PC-3 (cell line): ENCODE results near the gene IDS. TPM values are rescaled to one million over a fixed set of nuclear protein-coding genes. Genes with fewer than 3 reads are reported as not detected.
"Not testable (repeated sequence)": the region's sequence is repeated elsewhere in the genome, so short reads cannot be mapped to it uniquely, and the experiment has no call there.

ENCODE experiments used
- ATAC-seq: fragments of 200-7000 bp; cut with Tn5 transposase; 2 replicates; pipeline ENCODE4 v1.9.1; 2020; ENCODE audit warnings: mild to moderate bottlenecking, moderate library complexity
- BruUV-seq: library from RNA; stranded (reverse); fragments of 400-500 nt; replicated peaks from 2 replicates; lab custom pipeline; 2021; lab: Mats Ljungman, UMichigan
- CTCF ChIA-PET: fragments of 300-600 bp; sonication (Branson Sonifier 250); formaldehyde crosslinking; loops from one replicate; lab custom pipeline; 2022; ENCODE audit warnings: antibody characterized with exemption; lab: Charles Lee
- POLR2A ChIA-PET: fragments of 300-600 bp; sonication (Branson Sonifier 250); formaldehyde crosslinking; loops from one replicate; lab custom pipeline; 2022; ENCODE audit warnings: antibody characterized with exemption; ENCODE audit not compliant: unreplicated experiment; lab: Charles Lee
- DNase-seq: peaks from one replicate; pipeline ENCODE4 v3.0.0-alpha.2; 2015
- H2AFZ ChIP-seq: fragments of 300-600 bp; sonication (generic); 2 replicates; pipeline ENCODE4 v1.6.0; 2016; ENCODE audit warnings: antibody characterized with exemption, low read length
- H3F3A ChIP-seq: fragments of 300-600 bp; sonication (generic); one replicate; pipeline ENCODE4 v1.6.0; 2017; ENCODE audit warnings: antibody characterized with exemption, low read length, control low read depth, mild to moderate bottlenecking; ENCODE audit not compliant: unreplicated experiment
- H3K27ac ChIP-seq: fragments of 300-600 bp; sonication (generic); 2 replicates; pipeline ENCODE4 v1.5.1; 2016; ENCODE audit warnings: mild to moderate bottlenecking, low read length
- H3K27me3 ChIP-seq: fragments of 300-600 bp; sonication (generic); 2 replicates; pipeline ENCODE4 v1.6.1; 2016; ENCODE audit warnings: low read length, mixed read lengths
- H3K36me3 ChIP-seq: fragments of 300-600 bp; sonication (generic); 2 replicates; pipeline ENCODE4 v1.6.1; 2016; ENCODE audit warnings: low read depth, mixed run types, low read length, mixed read lengths
- H3K4me1 ChIP-seq: fragments of 300-600 bp; sonication (generic); 2 replicates; pipeline ENCODE4 v1.5.1; 2016; ENCODE audit warnings: low read length; ENCODE audit not compliant: insufficient read depth
- H3K4me2 ChIP-seq: fragments of 300-600 bp; sonication (generic); 2 replicates; pipeline ENCODE4 v1.6.0; 2016; ENCODE audit warnings: low read length
- H3K4me3 ChIP-seq: fragments of 300-600 bp; sonication (generic); 2 replicates; pipeline ENCODE4 v1.5.1; 2016; ENCODE audit warnings: mild to moderate bottlenecking, low read length, mixed read lengths
- H3K79me2 ChIP-seq: fragments of 300-600 bp; sonication (generic); 2 replicates; pipeline ENCODE4 v1.6.1; 2017; ENCODE audit warnings: low read length, mixed read lengths
- H3K9ac ChIP-seq: fragments of 300-600 bp; sonication (generic); 2 replicates; pipeline ENCODE4 v1.6.0; 2016; ENCODE audit warnings: mild to moderate bottlenecking, low read length
- H3K9me2 ChIP-seq: fragments of 300-600 bp; sonication (generic); replicated peaks from 2 replicates; pipeline ENCODE4 v1.6.1; 2016; ENCODE audit warnings: mixed run types, low read length, mixed read lengths
- H3K9me3 ChIP-seq: fragments of 300-600 bp; sonication (generic); 2 replicates; pipeline ENCODE4 v1.6.1; 2016; ENCODE audit warnings: low read length, mixed read lengths
- H4K20me1 ChIP-seq: fragments of 300-600 bp; sonication (generic); 2 replicates; pipeline ENCODE4 v1.6.1; 2016; ENCODE audit warnings: low read length, mixed read lengths
- EZH2 ChIP-seq: fragments of 300-600 bp; sonication (generic); IDR thresholded peaks from one replicate; pipeline ENCODE4 v1.6.1; 2017; ENCODE audit warnings: antibody characterized with exemption, mild to moderate bottlenecking, low read length; ENCODE audit not compliant: unreplicated experiment
- EZH2phosphoT487 ChIP-seq: fragments of 300-600 bp; sonication (generic); IDR thresholded peaks from 2 replicates; pipeline ENCODE4 v1.6.1; 2018; ENCODE audit warnings: mild to moderate bottlenecking, antibody characterized with exemption, low read length, borderline replicate concordance
- intact Hi-C: fragments of 100-400 bp; cut with micrococcal nuclease; formaldehyde crosslinking; loops from 2 replicates; pipeline ENCODE4 v1.9.0; 2023
- total RNA-seq: library from RNA; depleted of rRNA; stranded (reverse); fragments of >200 nt; gene quantifications from 2 replicates; pipeline ENCODE4 v1.2.3, GENCODE V29; 2014
- TF ChIP-seq, protein P1 (sequence below): fragments of 300-600 bp; sonication (generic); conservative IDR thresholded peaks from 2 replicates; pipeline ENCODE4 v1.5.1; 2017; ENCODE audit warnings: antibody characterized with exemption, low read depth, mild to moderate bottlenecking, low read length

IDS gene
- total RNA-seq, 1 experiment from 2014 or later: 72.9 TPM

DNA sequence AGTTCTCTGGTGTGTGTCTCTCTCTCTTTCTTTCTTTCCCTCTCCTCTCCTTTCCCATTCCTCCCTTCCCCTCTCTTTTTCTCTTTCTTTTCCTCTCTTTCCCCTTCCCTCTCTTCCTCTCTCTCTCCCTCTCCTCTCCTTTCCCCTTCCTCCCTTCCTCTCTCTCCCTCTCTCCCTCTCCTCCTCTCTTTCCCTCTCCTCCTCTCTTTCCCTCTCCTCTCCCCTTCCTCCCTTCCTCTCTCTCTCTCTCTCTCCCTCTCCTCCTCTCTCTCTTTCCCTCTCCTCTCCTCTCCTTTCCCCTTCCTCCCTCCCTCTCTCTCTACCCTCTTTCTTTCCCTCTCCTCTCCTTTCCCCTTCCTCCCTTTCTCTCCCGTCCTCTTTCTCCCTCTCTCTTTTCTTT, 23.3 kb upstream of the IDS start:
- no peaks in the 10 kb centered on the region for H3F3A ChIP-seq
- ChIA-PET POLR2A (no interaction called here), CTCF (interaction anchor here (0.6 kb wide), 1 partner anchor 11 kb away, joined by 3 read pairs; no protein-coding TSS in a partner anchor)
- no peak overlapping the region for H3K4me2 ChIP-seq
- no peak overlapping the region for H3K27ac ChIP-seq
- H4K20me1 ChIP-seq: no peaks in the 10 kb centered on the region
- H3K27me3 ChIP-seq: no peaks in the 10 kb centered on the region
- H3K4me3 ChIP-seq: no peak overlapping the region
- H2AFZ ChIP-seq: no peak overlapping the region
- ATAC-seq: no peak
- no peaks in the 10 kb centered on the region for H3K79me2 ChIP-seq
- no peaks in the 10 kb centered on the region for H3K4me1 ChIP-seq
- H3K9ac ChIP-seq: no peak overlapping the region
- H3K36me3 ChIP-seq: no peaks in the 10 kb centered on the region
- TF ChIP-seq EZH2phosphoT487: no peak
- no peak for DNase-seq
- no peaks in the 10 kb centered on the region for H3K9me2 ChIP-seq
- intact Hi-C loops: no loop called here
- no TSS peak for BruUV-seq
- H3K9me3 ChIP-seq: no peaks in the 10 kb centered on the region

DNA sequence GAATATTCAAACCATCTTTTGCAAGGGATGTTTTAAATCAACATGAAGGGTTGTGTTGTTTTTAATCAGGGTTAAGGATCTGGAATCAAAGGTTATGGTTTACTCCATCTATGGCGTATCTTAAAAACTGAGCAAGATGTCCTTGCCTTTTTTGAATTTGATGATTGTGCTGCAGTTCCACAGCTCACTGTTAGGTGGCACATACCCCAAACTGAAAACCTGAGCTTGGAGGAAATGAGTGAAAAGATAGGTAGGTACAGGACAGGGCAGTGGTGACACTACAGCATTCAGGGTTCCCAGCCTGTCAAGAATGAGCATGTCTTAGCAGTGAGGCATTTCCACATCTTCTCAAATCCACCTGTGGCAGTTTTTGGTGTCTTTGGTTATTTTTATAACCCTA, 22.6 kb upstream of the IDS start:
- DNase-seq (peak; percentile 54), ATAC-seq (peak; percentile 77)
- Histone ChIP-seq H3K9me3 (no peaks in the 10 kb centered on the region), H3F3A (no peaks in the 10 kb centered on the region), H3K9ac (no peak overlapping the region), H3K27ac (no peak overlapping the region), H3K36me3 (no peaks in the 10 kb centered on the region), H3K4me1 (no peaks in the 10 kb centered on the region), H3K9me2 (no peaks in the 10 kb centered on the region), H3K4me3 (no peak overlapping the region), H3K27me3 (no peaks in the 10 kb centered on the region), H4K20me1 (no peaks in the 10 kb centered on the region), H3K4me2 (no peak overlapping the region), H3K79me2 (no peaks in the 10 kb centered on the region), H2AFZ (no peak overlapping the region)
- intact Hi-C loops: no loop called here
- ChIA-PET POLR2A (interaction anchor here (0.7 kb wide), 1 partner anchor 11 kb away, joined by 3 read pairs; no protein-coding TSS in a partner anchor), CTCF (interaction anchor here (0.6 kb wide), 1 partner anchor 12 kb away, joined by 3 read pairs; no protein-coding TSS in a partner anchor)
- TF ChIP-seq EZH2: no peak
- no peak for TF ChIP-seq EZH2phosphoT487
- TF ChIP-seq, protein P1, sequence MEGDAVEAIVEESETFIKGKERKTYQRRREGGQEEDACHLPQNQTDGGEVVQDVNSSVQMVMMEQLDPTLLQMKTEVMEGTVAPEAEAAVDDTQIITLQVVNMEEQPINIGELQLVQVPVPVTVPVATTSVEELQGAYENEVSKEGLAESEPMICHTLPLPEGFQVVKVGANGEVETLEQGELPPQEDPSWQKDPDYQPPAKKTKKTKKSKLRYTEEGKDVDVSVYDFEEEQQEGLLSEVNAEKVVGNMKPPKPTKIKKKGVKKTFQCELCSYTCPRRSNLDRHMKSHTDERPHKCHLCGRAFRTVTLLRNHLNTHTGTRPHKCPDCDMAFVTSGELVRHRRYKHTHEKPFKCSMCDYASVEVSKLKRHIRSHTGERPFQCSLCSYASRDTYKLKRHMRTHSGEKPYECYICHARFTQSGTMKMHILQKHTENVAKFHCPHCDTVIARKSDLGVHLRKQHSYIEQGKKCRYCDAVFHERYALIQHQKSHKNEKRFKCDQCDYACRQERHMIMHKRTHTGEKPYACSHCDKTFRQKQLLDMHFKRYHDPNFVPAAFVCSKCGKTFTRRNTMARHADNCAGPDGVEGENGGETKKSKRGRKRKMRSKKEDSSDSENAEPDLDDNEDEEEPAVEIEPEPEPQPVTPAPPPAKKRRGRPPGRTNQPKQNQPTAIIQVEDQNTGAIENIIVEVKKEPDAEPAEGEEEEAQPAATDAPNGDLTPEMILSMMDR: peak; percentile 54
- no TSS peak for BruUV-seq

DNA sequence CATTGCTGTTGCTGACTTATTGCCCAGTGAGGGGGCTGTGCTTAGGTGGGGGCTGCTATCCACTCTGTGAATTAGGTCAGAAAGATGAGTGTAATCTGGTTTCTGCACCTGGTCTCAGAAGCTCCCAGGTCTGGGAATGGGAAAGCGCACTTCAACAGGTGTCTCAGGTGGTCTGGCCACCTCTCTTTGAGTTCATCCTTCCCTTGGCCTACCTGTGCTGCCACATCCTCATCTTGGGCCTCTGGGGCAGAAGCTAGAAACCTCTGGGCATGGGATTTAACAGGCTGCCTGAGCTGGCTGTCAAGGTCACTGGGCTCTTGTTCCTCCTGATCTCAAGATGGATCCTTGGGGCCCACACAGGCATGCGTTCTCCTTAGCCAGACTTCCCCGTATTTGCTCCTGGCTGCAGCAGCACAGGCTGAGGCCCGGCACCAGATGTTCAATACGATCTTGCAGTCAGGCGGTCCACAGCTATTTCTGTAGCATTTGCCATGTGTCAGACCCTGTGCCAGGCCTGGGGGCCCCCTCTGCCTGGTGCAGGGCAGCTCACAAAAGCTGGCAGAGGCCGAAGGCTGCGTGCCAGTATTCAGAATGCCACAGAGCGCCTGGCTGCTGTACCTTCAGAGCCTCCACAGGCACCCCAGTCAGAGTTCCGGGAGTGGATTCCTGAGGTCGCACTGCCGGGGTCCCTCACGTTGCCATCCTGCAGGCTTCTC, 21.4 kb upstream of the IDS start:
- BruUV-seq, H3K9me2 ChIP-seq, intact Hi-C loops, H3K36me3 ChIP-seq, H4K20me1 ChIP-seq, POLR2A ChIA-PET, H3F3A ChIP-seq, H3K79me2 ChIP-seq, H3K27me3 ChIP-seq, H2AFZ ChIP-seq, H3K4me1 ChIP-seq, DNase-seq, H3K4me2 ChIP-seq, H3K9ac ChIP-seq, CTCF ChIA-PET, H3K9me3 ChIP-seq, H3K27ac ChIP-seq, ATAC-seq, H3K4me3 ChIP-seq: not testable (repeated sequence)

DNA sequence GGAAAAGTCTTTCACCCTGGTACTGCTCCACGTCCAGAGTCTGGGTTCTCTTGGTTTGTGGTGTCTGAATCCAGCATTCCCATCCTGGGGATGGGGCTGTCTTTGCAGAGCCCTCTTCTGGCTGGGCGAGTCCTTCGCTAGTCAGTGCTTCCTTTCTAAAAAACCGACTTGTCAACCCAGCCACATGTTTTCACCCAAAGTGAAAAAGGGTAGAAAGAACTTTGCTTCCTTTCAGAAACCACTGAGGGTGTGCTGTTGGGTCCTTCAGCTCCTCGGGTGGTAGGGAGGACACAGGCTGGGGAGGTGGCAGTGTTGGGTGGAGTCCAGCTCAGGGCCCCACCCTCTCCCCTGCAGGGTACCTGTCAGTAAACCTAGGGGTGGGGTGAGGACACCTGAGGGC, 20.8 kb upstream of the IDS start:
- H3K4me1 ChIP-seq, H3K9ac ChIP-seq, H3F3A ChIP-seq, H3K36me3 ChIP-seq, DNase-seq, BruUV-seq, H3K27ac ChIP-seq, H3K79me2 ChIP-seq, H3K9me3 ChIP-seq, H2AFZ ChIP-seq, POLR2A ChIA-PET, H3K4me3 ChIP-seq, H3K4me2 ChIP-seq, H3K9me2 ChIP-seq, CTCF ChIA-PET, ATAC-seq, intact Hi-C loops, H4K20me1 ChIP-seq, H3K27me3 ChIP-seq: not testable (repeated sequence)

DNA sequence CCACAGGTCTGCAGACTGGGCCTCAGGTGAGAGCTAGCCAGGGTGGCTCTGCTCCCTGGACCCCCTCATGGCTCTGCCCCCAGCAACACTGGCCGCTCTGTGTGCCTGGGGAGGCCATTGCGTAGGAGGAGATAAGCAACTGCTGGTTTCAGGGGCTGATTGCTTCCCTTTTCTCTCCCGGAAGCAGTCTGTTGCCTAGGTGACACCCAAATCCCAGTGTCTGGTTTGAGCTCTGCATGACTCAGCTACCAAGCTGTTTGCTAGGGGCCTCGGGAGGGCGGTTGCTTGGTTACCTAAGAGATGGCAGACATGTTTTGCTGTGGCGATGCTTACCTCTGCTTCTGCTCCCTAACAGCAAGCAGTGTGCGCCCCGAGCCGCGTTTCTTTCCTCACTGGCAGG, 20.3 kb upstream of the IDS start:
- CTCF ChIA-PET, H3K27me3 ChIP-seq, H3K4me1 ChIP-seq, H2AFZ ChIP-seq, DNase-seq, POLR2A ChIA-PET, H3K9me3 ChIP-seq, H3K79me2 ChIP-seq, H3K36me3 ChIP-seq, H3K9me2 ChIP-seq, H4K20me1 ChIP-seq, intact Hi-C loops, H3K9ac ChIP-seq, H3K4me3 ChIP-seq, H3F3A ChIP-seq, BruUV-seq, H3K4me2 ChIP-seq, H3K27ac ChIP-seq: not testable (repeated sequence)
- ATAC-seq: peak; percentile 69
